Measurements from ENCODE around the gene POU6F2.

POU6F2 gene

DNA sequence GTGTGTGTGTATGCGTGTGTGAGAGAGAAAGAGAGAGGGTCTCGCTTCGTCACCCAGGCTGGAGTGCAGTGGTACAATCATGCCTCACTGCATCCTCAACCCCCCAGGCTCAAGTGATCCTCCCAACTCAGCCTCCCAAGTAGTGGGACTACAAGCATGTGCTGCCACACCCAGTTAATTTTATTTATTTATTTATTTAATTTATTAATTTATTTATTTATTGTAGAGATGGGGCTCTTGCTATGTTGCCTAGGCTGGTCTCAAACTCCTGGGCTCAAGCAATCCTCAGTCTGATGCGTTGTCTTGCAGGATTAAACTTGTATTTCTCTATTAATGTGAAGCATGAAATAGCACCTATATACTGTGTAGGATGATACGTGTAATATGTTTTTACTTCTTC is 21.8 kb upstream of the POU6F2 start:
- TF ChIP-seq EZH2phosphoT487 (IDR thresholded peaks at IDR 0.05; ENCODE audit: borderline replicate concordance, low read length), result no peak
- TF ChIP-seq, protein P1, sequence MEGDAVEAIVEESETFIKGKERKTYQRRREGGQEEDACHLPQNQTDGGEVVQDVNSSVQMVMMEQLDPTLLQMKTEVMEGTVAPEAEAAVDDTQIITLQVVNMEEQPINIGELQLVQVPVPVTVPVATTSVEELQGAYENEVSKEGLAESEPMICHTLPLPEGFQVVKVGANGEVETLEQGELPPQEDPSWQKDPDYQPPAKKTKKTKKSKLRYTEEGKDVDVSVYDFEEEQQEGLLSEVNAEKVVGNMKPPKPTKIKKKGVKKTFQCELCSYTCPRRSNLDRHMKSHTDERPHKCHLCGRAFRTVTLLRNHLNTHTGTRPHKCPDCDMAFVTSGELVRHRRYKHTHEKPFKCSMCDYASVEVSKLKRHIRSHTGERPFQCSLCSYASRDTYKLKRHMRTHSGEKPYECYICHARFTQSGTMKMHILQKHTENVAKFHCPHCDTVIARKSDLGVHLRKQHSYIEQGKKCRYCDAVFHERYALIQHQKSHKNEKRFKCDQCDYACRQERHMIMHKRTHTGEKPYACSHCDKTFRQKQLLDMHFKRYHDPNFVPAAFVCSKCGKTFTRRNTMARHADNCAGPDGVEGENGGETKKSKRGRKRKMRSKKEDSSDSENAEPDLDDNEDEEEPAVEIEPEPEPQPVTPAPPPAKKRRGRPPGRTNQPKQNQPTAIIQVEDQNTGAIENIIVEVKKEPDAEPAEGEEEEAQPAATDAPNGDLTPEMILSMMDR (IDR thresholded peaks at IDR 0.05; ENCODE audit: low read depth, low read length, poor library complexity, severe bottlenecking), result no peak
- Histone ChIP-seq H3K79me2 (ENCODE audit: control insufficient read depth, low read length) (no peaks in the 10 kb centered on the region), H3K4me3 (ENCODE audit: low read length) (no peak overlapping the region), H3K4me1 (ENCODE audit: control insufficient read depth, low read length) (no peaks in the 10 kb centered on the region), H3K9me3 (ENCODE audit: control insufficient read depth, insufficient read depth, low read length) (no peaks in the 10 kb centered on the region), H3F3A (ENCODE audit: control insufficient read depth, insufficient read depth) (no peaks in the 10 kb centered on the region), H4K20me1 (ENCODE audit: control insufficient read depth, insufficient read depth, low read depth, low read length) (no peaks in the 10 kb centered on the region), H3K9me2 (replicated peaks; ENCODE audit: control insufficient read depth, low read length) (no peaks in the 10 kb centered on the region), H3K4me2 (ENCODE audit: low read length) (no peak overlapping the region), H3K36me3 (ENCODE audit: control insufficient read depth, low read length) (no peaks in the 10 kb centered on the region), H3K27ac (ENCODE audit: low read depth, low read length) (no peak overlapping the region), H3K27me3 (ENCODE audit: control insufficient read depth, low read length) (peaks cover 2% of the 10 kb centered on the region; the same call in 1 of the 2 replicates)

DNA sequence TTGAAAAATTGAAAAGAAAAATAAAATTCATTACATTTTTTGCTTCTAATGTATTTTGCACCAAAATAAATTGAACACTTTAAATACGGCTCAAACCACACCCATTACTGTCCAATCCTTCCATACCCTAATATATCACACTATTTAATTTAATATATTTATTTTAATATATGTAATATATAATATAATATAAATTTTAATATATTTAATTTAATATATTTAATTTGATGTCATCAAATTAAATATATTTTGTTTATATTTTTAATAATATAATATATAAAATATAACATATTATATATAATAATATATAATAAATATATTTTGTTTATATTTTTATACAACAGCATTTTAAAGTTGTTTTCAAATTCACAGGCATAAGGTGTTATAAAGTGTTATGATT is 15.7 kb upstream of the POU6F2 start:
- Histone ChIP-seq H3K79me2 (ENCODE audit: control insufficient read depth, low read length) (no peaks in the 10 kb centered on the region), H3K4me1 (ENCODE audit: control insufficient read depth, low read length) (no peaks in the 10 kb centered on the region), H3K36me3 (ENCODE audit: control insufficient read depth, low read length) (no peaks in the 10 kb centered on the region), H3K4me3 (ENCODE audit: low read length) (no peak overlapping the region), H3K27ac (ENCODE audit: low read depth, low read length) (no peak overlapping the region), H3K9me2 (replicated peaks; ENCODE audit: control insufficient read depth, low read length) (no peaks in the 10 kb centered on the region), H3K9me3 (ENCODE audit: control insufficient read depth, insufficient read depth, low read length) (no peaks in the 10 kb centered on the region), H3K27me3 (ENCODE audit: control insufficient read depth, low read length) (peaks cover 3% of the 10 kb centered on the region; the same call in 1 of the 2 replicates), H4K20me1 (ENCODE audit: control insufficient read depth, insufficient read depth, low read depth, low read length) (no peaks in the 10 kb centered on the region), H3K4me2 (ENCODE audit: low read length) (no peak overlapping the region), H3F3A (ENCODE audit: control insufficient read depth, insufficient read depth) (no peaks in the 10 kb centered on the region)
- TF ChIP-seq, protein P1 (IDR thresholded peaks at IDR 0.05; ENCODE audit: low read depth, low read length, poor library complexity, severe bottlenecking), result no peak
- TF ChIP-seq EZH2phosphoT487 (IDR thresholded peaks at IDR 0.05; ENCODE audit: borderline replicate concordance, low read length), result no peak

DNA sequence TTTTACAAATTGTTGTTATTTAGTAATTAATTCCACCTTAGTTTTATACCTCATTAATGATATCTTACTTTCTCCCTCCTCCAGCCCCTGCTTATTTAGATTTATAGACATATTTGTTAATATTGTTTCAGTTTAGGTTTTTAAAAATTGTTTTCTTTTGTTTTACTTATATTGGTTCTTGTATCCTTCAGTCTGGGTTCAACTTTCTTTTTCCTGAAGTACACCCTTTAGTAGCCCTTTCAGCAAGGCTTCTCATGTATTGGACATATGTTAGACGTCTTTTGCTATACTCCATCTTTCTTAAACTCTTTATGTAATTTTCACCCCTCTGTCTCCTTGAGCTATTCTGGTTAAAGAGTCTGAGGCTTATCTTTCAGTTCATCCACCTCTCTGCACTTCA is 12.8 kb upstream of the POU6F2 start:
- H3K79me2 ChIP-seq (ENCODE audit: control insufficient read depth, low read length), result no peaks in the 10 kb centered on the region
- H3F3A ChIP-seq (ENCODE audit: control insufficient read depth, insufficient read depth), result no peaks in the 10 kb centered on the region
- TF ChIP-seq, protein P1 (IDR thresholded peaks at IDR 0.05; ENCODE audit: low read depth, low read length, poor library complexity, severe bottlenecking), result no peak
- TF ChIP-seq EZH2phosphoT487 (IDR thresholded peaks at IDR 0.05; ENCODE audit: borderline replicate concordance, low read length), result no peak
- no peaks in the 10 kb centered on the region for H3K36me3 ChIP-seq (ENCODE audit: control insufficient read depth, low read length)
- H3K27me3 ChIP-seq (ENCODE audit: control insufficient read depth, low read length), result peaks cover 3% of the 10 kb centered on the region; the same call in 1 of the 2 replicates
- no peak overlapping the region for H3K4me2 ChIP-seq (ENCODE audit: low read length)
- no peaks in the 10 kb centered on the region for H4K20me1 ChIP-seq (ENCODE audit: control insufficient read depth, insufficient read depth, low read depth, low read length)
- H3K4me1 ChIP-seq (ENCODE audit: control insufficient read depth, low read length), result no peaks in the 10 kb centered on the region
- no peaks in the 10 kb centered on the region for H3K9me2 ChIP-seq (replicated peaks; ENCODE audit: control insufficient read depth, low read length)
- no peaks in the 10 kb centered on the region for H3K9me3 ChIP-seq (ENCODE audit: control insufficient read depth, insufficient read depth, low read length)
- H3K27ac ChIP-seq (ENCODE audit: low read depth, low read length), result no peak overlapping the region
- no peak overlapping the region for H3K4me3 ChIP-seq (ENCODE audit: low read length)

Data from DOHH2 (cell line).